A673 (cell line): ENCODE measurements around the gene HAT1. TPM values are rescaled to one million over a fixed set of nuclear protein-coding genes. Genes with fewer than 3 reads are reported as not detected.

Source experiments
- BruUV-seq: library from RNA; stranded (reverse); fragments of 400-500 nt; replicated peaks from 2 replicates; lab custom pipeline; 2021; lab: Mats Ljungman, UMichigan
- CTCF ChIA-PET: fragments of 300-600 bp; sonication (Branson Sonifier 250); formaldehyde crosslinking; loops from one replicate; lab custom pipeline; 2022; ENCODE audit warnings: antibody characterized with exemption; lab: Charles Lee
- POLR2A ChIA-PET: fragments of 300-600 bp; sonication (Branson Sonifier 250); formaldehyde crosslinking; loops from one replicate; lab custom pipeline; 2022; ENCODE audit warnings: antibody characterized with exemption; ENCODE audit not compliant: low non-redundant PET; lab: Charles Lee
- DNase-seq: peaks from one replicate; pipeline ENCODE4 v3.0.0-alpha.2; 2015; ENCODE audit warnings: low spot score
- H3K27ac ChIP-seq: fragments of 200-600 bp; sonication (generic); 2 replicates; pipeline ENCODE4 v1.5.1; 2016; ENCODE audit warnings: mixed run types, low read depth, mild to moderate bottlenecking, mixed read lengths, antibody characterized with exemption, low read length; ENCODE audit not compliant: poor library complexity, severe bottlenecking
- H3K27me3 ChIP-seq: fragments of 200-600 bp; sonication (generic); replicated peaks from 2 replicates; pipeline ENCODE4 v1.6.1; 2017; ENCODE audit warnings: mixed run types, low read depth, mild to moderate bottlenecking, mixed read lengths, antibody characterized with exemption, low read length; ENCODE audit not compliant: insufficient read depth, poor library complexity
- H3K36me3 ChIP-seq: fragments of 200-600 bp; sonication (generic); 2 replicates; pipeline ENCODE4 v1.6.1; 2016; ENCODE audit warnings: mixed run types, mild to moderate bottlenecking, mixed read lengths, antibody characterized with exemption, low read length; ENCODE audit not compliant: insufficient read depth, poor library complexity, severe bottlenecking
- H3K4me1 ChIP-seq: fragments of 200-600 bp; sonication (generic); 2 replicates; pipeline ENCODE4 v1.6.1; 2017; ENCODE audit warnings: mixed run types, mild to moderate bottlenecking, mixed read lengths, antibody characterized with exemption, low read length; ENCODE audit not compliant: insufficient read depth, poor library complexity, severe bottlenecking
- H3K4me3 ChIP-seq: fragments of 200-600 bp; sonication (generic); 2 replicates; pipeline ENCODE4 v1.5.1; 2016; ENCODE audit warnings: low read depth, mixed run types, mild to moderate bottlenecking, mixed read lengths, low read length; ENCODE audit not compliant: poor library complexity, severe bottlenecking
- H3K9me3 ChIP-seq: fragments of 200-600 bp; sonication (generic); 2 replicates; pipeline ENCODE4 v1.6.1; 2016; ENCODE audit warnings: mixed run types, low read depth, mild to moderate bottlenecking, mixed read lengths, antibody characterized with exemption, low read length; ENCODE audit not compliant: poor library complexity, severe bottlenecking
- CTCF ChIP-seq: fragments of 300-800, 200-600 bp; sonication (generic); conservative IDR thresholded peaks from 2 replicates; pipeline ENCODE4 v1.5.1; 2017; ENCODE audit warnings: low read depth, mild to moderate bottlenecking, antibody characterized with exemption, low read length, moderate library complexity, mixed read lengths
- EZH2 ChIP-seq: fragments of 200-600 bp; sonication (generic); IDR thresholded peaks from 2 replicates; pipeline ENCODE4 v1.6.1; 2017; ENCODE audit warnings: borderline replicate concordance, low read depth, mild to moderate bottlenecking, mixed read lengths, antibody characterized with exemption, low read length; ENCODE audit not compliant: poor library complexity, severe bottlenecking
- intact Hi-C: fragments of 100-400 bp; cut with micrococcal nuclease; formaldehyde crosslinking; loops from one replicate; pipeline ENCODE4 v1.10.0; 2022; ENCODE audit not compliant: unreplicated experiment
- total RNA-seq: library from RNA; stranded (reverse); gene quantifications from 2 replicates; pipeline ENCODE4 v1.2.3, GENCODE V29; 2021

Gene HAT1
- total RNA-seq, 1 experiment from 2014 or later: 115 TPM

DNA sequence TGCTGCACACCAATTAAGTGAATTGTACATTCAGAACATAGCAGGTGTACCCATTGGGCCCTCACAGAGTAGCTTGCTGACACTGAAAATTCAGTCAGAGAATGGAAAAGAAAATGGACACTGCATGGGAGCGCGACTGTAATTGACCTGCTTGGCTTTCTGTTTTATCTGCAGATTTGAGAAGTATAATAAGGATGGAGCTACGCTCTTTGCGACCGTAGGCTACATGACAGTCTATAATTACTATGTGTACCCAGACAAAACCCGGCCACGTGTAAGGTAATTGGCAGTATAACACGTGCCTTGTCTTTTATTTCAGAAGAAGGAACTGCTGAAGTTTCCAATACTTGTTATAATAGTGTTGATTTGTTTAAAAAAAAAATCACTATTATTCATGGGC is 44.0 kb downstream of the HAT1 start:
- ChIA-PET CTCF (no interaction called here), POLR2A (no interaction called here)
- TF ChIP-seq CTCF (no peak), EZH2 (no peak)
- no peak for DNase-seq
- Histone ChIP-seq H3K4me3 (no peak overlapping the region), H3K4me1 (peaks cover 6% of the 10 kb centered on the region), H3K36me3 (peaks cover 23% of the 10 kb centered on the region), H3K27me3 (no peaks in the 10 kb centered on the region), H3K9me3 (no peaks in the 10 kb centered on the region), H3K27ac (no peak overlapping the region)
- BruUV-seq: no TSS peak
- intact Hi-C loops: no loop called here

- CTCF ChIA-PET: no interaction called here
- POLR2A ChIA-PET: no interaction called here
- no TSS peak for BruUV-seq
Observed at GRCh38 chr2:171966688-171967087, 44.4 kb downstream of the HAT1 start.

DNA sequence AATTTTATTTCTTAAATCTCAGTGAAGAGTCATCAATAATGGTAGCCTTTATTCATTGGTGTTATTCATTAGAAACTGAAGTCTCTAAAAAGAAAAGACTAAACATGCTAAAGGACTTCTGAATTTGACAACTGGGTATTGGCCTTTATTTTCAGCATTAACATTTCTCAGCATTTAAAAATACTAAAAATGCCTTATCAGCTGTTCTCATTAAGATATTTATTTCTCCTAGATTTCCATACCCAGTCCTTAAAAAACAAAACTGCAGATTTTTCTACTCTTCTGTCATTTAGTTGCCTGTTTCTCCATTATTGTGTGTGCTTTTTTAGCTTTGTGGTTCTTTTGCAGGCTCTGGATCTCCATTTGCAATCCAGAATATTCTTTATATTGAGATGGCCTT is 46.2 kb downstream of the HAT1 start:
- ChIA-PET POLR2A (no interaction called here), CTCF (no interaction called here)
- Histone ChIP-seq H3K36me3 (peaks cover 25% of the 10 kb centered on the region), H3K4me3 (no peak overlapping the region), H3K27me3 (no peaks in the 10 kb centered on the region), H3K4me1 (peaks cover 2% of the 10 kb centered on the region), H3K27ac (no peak overlapping the region), H3K9me3 (no peaks in the 10 kb centered on the region)
- TF ChIP-seq CTCF (no peak), EZH2 (no peak)
- no peak for DNase-seq
- intact Hi-C loops: no loop called here
- no TSS peak for BruUV-seq

More at GRCh38 chr2:171966688-171967087, 44.4 kb downstream of the HAT1 start:
- DNase-seq: no peak
- H3K9me3 ChIP-seq: no peaks in the 10 kb centered on the region
- no peak overlapping the region for H3K4me3 ChIP-seq
- H3K27ac ChIP-seq: no peak overlapping the region
- intact Hi-C loops: no loop called here
- H3K36me3 ChIP-seq: peaks cover 25% of the 10 kb centered on the region
- no peaks in the 10 kb centered on the region for H3K27me3 ChIP-seq
- peaks cover 6% of the 10 kb centered on the region for H3K4me1 ChIP-seq
- TF ChIP-seq EZH2: no peak
- no peak for TF ChIP-seq CTCF
